B cell (primary cell): Measurements from ENCODE around the gene SLAMF9. TPM values are rescaled to one million over a fixed set of nuclear protein-coding genes. Genes with fewer than 3 reads are reported as not detected.

Source experiments
- ATAC-seq: fragments of 200-7000 bp; cut with Tn5 transposase; one replicate; pipeline ENCODE4 v1.10.0; 2021; ENCODE audit warnings: low read depth, mild to moderate bottlenecking, moderate number of reproducible peaks, moderate library complexity
- CTCF ChIA-PET: fragments of 350-600 bp; sonication (Branson Sonifier 250); formaldehyde crosslinking; loops from one replicate; lab custom pipeline; 2021; ENCODE audit warnings: antibody characterized with exemption, inconsistent platforms; lab: Charles Lee
- POLR2A ChIA-PET: fragments of 350-600 bp; sonication (Branson Sonifier 250); formaldehyde crosslinking; loops from one replicate; lab custom pipeline; 2021; ENCODE audit warnings: antibody characterized with exemption; lab: Charles Lee
- DNase-seq: peaks from one replicate; pipeline ENCODE4 v3.0.0; 2013
- H2AFZ ChIP-seq: 2 replicates; pipeline ENCODE4 v1.6.1; 2012; ENCODE audit warnings: mild to moderate bottlenecking, low read depth, low read length; ENCODE audit not compliant: insufficient read depth, poor library complexity, severe bottlenecking
- H3K27ac ChIP-seq, 2 donors: 1 replicate in 1 of 2; 2 replicates in 1 of 2; pipeline ENCODE4 v1.5.1; 2012 to 2013; ENCODE audit warnings: low read length in 2 of 2, mild to moderate bottlenecking in 2 of 2, moderate library complexity in 1 of 2
- H3K27me3 ChIP-seq, 4 experiments: fragments of 200-600 bp in 1 of 4; sonication (generic) in 1 of 4; replicated peaks in 1 of 4; 1 replicate in 2 of 4; 2 replicates in 2 of 4; pipeline versions ENCODE4 v1.6.1 to v1.7.0; 2013 to 2016; ENCODE audit warnings: low read length in 3 of 4, mild to moderate bottlenecking in 2 of 4, mixed read lengths in 1 of 4, moderate library complexity in 1 of 4; ENCODE audit not compliant: insufficient read depth in 4 of 4, control insufficient read depth in 3 of 4; ENCODE audit errors: control extremely low read depth in 1 of 4
- H3K36me3 ChIP-seq, 2 experiments: replicated peaks in 1 of 2; 1 replicate in 1 of 2; 2 replicates in 1 of 2; pipeline versions ENCODE4 v1.6.1 to v1.7.1; 2013; ENCODE audit warnings: low read length in 1 of 2; ENCODE audit not compliant: insufficient read depth in 2 of 2, control insufficient read depth in 1 of 2; ENCODE audit errors: control extremely low read depth in 1 of 2, extremely low read depth in 1 of 2
- H3K4me1 ChIP-seq, 2 donors: fragments of 200-600 bp in 1 of 2; sonication (generic) in 1 of 2; 1 replicate in 1 of 2; 2 replicates in 1 of 2; pipeline versions ENCODE4 v1.5.1 to v1.6.1; 2013 to 2017; ENCODE audit warnings: low read length in 2 of 2; ENCODE audit not compliant: control insufficient read depth in 2 of 2, insufficient read depth in 2 of 2
- H3K4me2 ChIP-seq: replicated peaks from 2 replicates; pipeline ENCODE3; 2012; ENCODE audit warnings: mild to moderate bottlenecking, low read depth, low read length; ENCODE audit not compliant: poor library complexity, severe bottlenecking
- H3K4me3 ChIP-seq, 5 experiments: fragments of 200-600 bp in 1 of 5; sonication (generic) in 1 of 5; 1 replicate in 3 of 5; 2 replicates in 2 of 5; pipeline versions ENCODE4 v1.5.1 to v1.7.0; 2011 to 2016; ENCODE audit warnings: low read length in 4 of 5, mild to moderate bottlenecking in 4 of 5, low read depth in 2 of 5, control low read depth in 1 of 5, moderate library complexity in 1 of 5; ENCODE audit not compliant: insufficient read depth in 1 of 5; ENCODE audit errors: control extremely low read depth in 1 of 5, extremely low read depth in 1 of 5
- H3K79me2 ChIP-seq: fragments of 200-600 bp; sonication (generic); one replicate; pipeline ENCODE4 v1.6.0; 2016; ENCODE audit warnings: low read length; ENCODE audit not compliant: control insufficient read depth, insufficient read depth
- H3K9ac ChIP-seq: fragments of 200-600 bp; sonication (generic); 2 replicates; pipeline ENCODE4 v1.6.1; 2017; ENCODE audit warnings: mild to moderate bottlenecking, low read length, moderate library complexity
- H3K9me3 ChIP-seq, 3 donors: one replicate each; pipeline versions ENCODE4 v1.6.1 to v1.7.1; 2013; ENCODE audit warnings: low read length in 2 of 3; ENCODE audit not compliant: control insufficient read depth in 2 of 3, insufficient read depth in 1 of 3; ENCODE audit errors: control extremely low read depth in 1 of 3
- H4K20me1 ChIP-seq: 2 replicates; pipeline ENCODE4 v1.6.0; 2012; ENCODE audit warnings: mild to moderate bottlenecking, low read length; ENCODE audit not compliant: insufficient read depth, control insufficient read depth, poor library complexity, severe bottlenecking
- H3K27ac Mint-ChIP-seq: one replicate; pipeline ENCODE4 v1.8.0; 2021; ENCODE audit warnings: mixed read lengths
- H3K27me3 Mint-ChIP-seq: one replicate; pipeline ENCODE4 v1.8.0; 2021; ENCODE audit warnings: mixed read lengths
- H3K4me1 Mint-ChIP-seq: one replicate; pipeline ENCODE4 v1.8.0; 2021; ENCODE audit warnings: mixed read lengths
- H3K4me3 Mint-ChIP-seq: one replicate; pipeline ENCODE4 v1.8.0; 2021; ENCODE audit warnings: mixed read lengths
- H3K9me3 Mint-ChIP-seq: one replicate; pipeline ENCODE4 v1.8.0; 2022; ENCODE audit warnings: mixed read lengths; ENCODE audit not compliant: insufficient read depth
- CTCF ChIP-seq: fragments of 200-600 bp; IDR thresholded peaks from one replicate; pipeline ENCODE4 v1.8.0; 2022; ENCODE audit warnings: antibody characterized with exemption, mild to moderate bottlenecking
- EZH2 ChIP-seq: IDR thresholded peaks from 2 replicates; pipeline ENCODE4 v1.6.1; 2012; ENCODE audit warnings: borderline replicate concordance, low read depth, mild to moderate bottlenecking, moderate library complexity, low read length; ENCODE audit not compliant: insufficient read depth, poor library complexity, severe bottlenecking
- WGBS: methylation state at CpG from one replicate; pipeline ENCODE4 v1.1.5; 2013; ENCODE audit warnings: missing lambda C conversion rate; ENCODE audit not compliant: insufficient coverage; 5-methylcytosine and 5-hydroxymethylcytosine counted together
- intact Hi-C: fragments of 100-400 bp; cut with micrococcal nuclease; formaldehyde crosslinking; loops from one replicate; pipeline ENCODE4 v1.10.0; 2022
- polyA plus RNA-seq: library from polyadenylated mRNA; depleted of rRNA; stranded (reverse); fragments of >200 nt; gene quantifications from 2 replicates; pipeline ENCODE4 v1.2.3, GENCODE V29; 2012
- total RNA-seq, 2 donors: library from RNA; stranded (reverse); fragments of 120-200 nt in 1 of 2; gene quantifications; 1 replicate in 1 of 2; 2 replicates in 1 of 2; pipeline versions ENCODE4 v1.2.3 to v1.2.4, GENCODE V29; 2013 to 2022

Gene SLAMF9
- total and polyA plus RNA-seq, 2 donors (not counting 1 experiment from before 2014, with no cell fraction given) = not detected

GRCh38 chr1:159932296-159933285, 21.4 kb downstream of the SLAMF9 start:
- intact Hi-C loops = no loop called here
- peaks cover 0 to 4% (median 0%) of the 10 kb centered on the region in 3 donors for H3K9me3 ChIP-seq
- no peak overlapping the region for H3K4me3 Mint-ChIP-seq
- 87% methylated on average over 9 of the region's 16 CpGs for WGBS
- H3K27me3 Mint-ChIP-seq = peaks cover 7% of the 10 kb centered on the region
- H4K20me1 ChIP-seq = no peaks in the 10 kb centered on the region
- H3K4me2 ChIP-seq = no peak overlapping the region
- no peak overlapping the region for H2AFZ ChIP-seq
- H3K27ac ChIP-seq = no peak overlapping the region
- ATAC-seq (no peak), DNase-seq (peak; percentile 14)
- TF ChIP-seq EZH2 = no peak
- TF ChIP-seq CTCF = no peak
- POLR2A ChIA-PET = no interaction called here
- H3K27me3 ChIP-seq = no peaks in the 10 kb centered on the region
- H3K4me1 Mint-ChIP-seq = peaks cover 22% of the 10 kb centered on the region
- CTCF ChIA-PET = interaction anchor here (1.2 to 10.7 kb wide), 7 partner anchors 9 to 134 kb away, joined by 3 to 177 read pairs (median 19); partner anchors contain the start of gene TAGLN2
- H3K4me3 ChIP-seq = no peak overlapping the region
- H3K4me1 ChIP-seq = peaks cover 19 to 23% of the 10 kb centered on the region in 2 donors
- H3K79me2 ChIP-seq = peaks cover 7% of the 10 kb centered on the region
- no peaks in the 10 kb centered on the region for H3K36me3 ChIP-seq
- H3K27ac Mint-ChIP-seq = no peak overlapping the region
- H3K9ac ChIP-seq = no peak overlapping the region
- H3K9me3 Mint-ChIP-seq = no peaks in the 10 kb centered on the region

GRCh38 chr1:159931795-159932173, 22.3 kb downstream of the SLAMF9 start:
- ATAC-seq = no peak
- 95% methylated on average over 3 of the region's 3 CpGs for WGBS
- Histone ChIP-seq H3K79me2 (peaks cover 15% of the 10 kb centered on the region), H3K27me3 (no peaks in the 10 kb centered on the region), H3K36me3 (no peaks in the 10 kb centered on the region), H3K4me3 (no peak overlapping the region), H2AFZ (no peak overlapping the region), H3K9me3 (peaks cover 0 to 2% (median 0%) of the 10 kb centered on the region in 3 donors), H3K4me1 (peaks cover 11 to 15% of the 10 kb centered on the region in 2 donors), H4K20me1 (no peaks in the 10 kb centered on the region), H3K4me2 (no peak overlapping the region), H3K27ac (no peak overlapping the region), H3K9ac (no peak overlapping the region)
- no peak for TF ChIP-seq CTCF
- no peak for TF ChIP-seq EZH2
- Mint-ChIP-seq H3K27me3 (peaks cover 7% of the 10 kb centered on the region), H3K27ac (no peak overlapping the region), H3K9me3 (no peaks in the 10 kb centered on the region), H3K4me1 (peaks cover 16% of the 10 kb centered on the region), H3K4me3 (no peak overlapping the region)
- no peak for DNase-seq
- intact Hi-C loops = no loop called here
- POLR2A ChIA-PET = no interaction called here
- CTCF ChIA-PET = interaction anchor here (1.8 to 10.7 kb wide), 2 partner anchors 9 to 73 kb away, joined by 3 to 177 read pairs; no protein-coding TSS in a partner anchor
